Thoracic aorta (tissue), 2 donors: ENCODE results near the gene AMZ2. TPM values are rescaled to one million over a fixed set of nuclear protein-coding genes. Genes with fewer than 3 reads are reported as not detected.
"Not testable (repeated sequence)": the region's sequence is repeated elsewhere in the genome, so short reads cannot be mapped to it uniquely, and the experiment has no call there.

Source experiments
- ATAC-seq: fragments of 150-250 bp; one replicate; pipeline ENCODE4 v1.8.0; 2017; ENCODE audit warnings: low read depth; ENCODE audit not compliant: insufficient number of reproducible peaks, low FRiP score
- DNase-seq: peaks from one replicate; pipeline ENCODE4 v3.0.0-alpha.2; 2020; ENCODE audit warnings: low spot score
- H3K27ac ChIP-seq, 2 donors: fragments of 200-600 bp; sonication (generic); 1 replicate in 1 of 2; 2 replicates in 1 of 2; pipeline ENCODE4 v1.5.1; 2016; ENCODE audit warnings: mild to moderate bottlenecking in 2 of 2, moderate library complexity in 2 of 2
- H3K27me3 ChIP-seq: fragments of 200-600 bp; sonication (generic); replicated peaks from 2 replicates; pipeline ENCODE4 v1.6.0; 2016; ENCODE audit warnings: mild to moderate bottlenecking; ENCODE audit not compliant: insufficient read depth
- H3K36me3 ChIP-seq: fragments of 200-600 bp; sonication (generic); one replicate; pipeline ENCODE4 v1.5.1; 2016
- H3K4me1 ChIP-seq, 2 donors: fragments of 200-600 bp; sonication (generic); 1 replicate in 1 of 2; 2 replicates in 1 of 2; pipeline versions ENCODE4 v1.5.1 to v1.6.0; 2016; ENCODE audit warnings: low read depth in 2 of 2, mild to moderate bottlenecking in 1 of 2; ENCODE audit not compliant: control insufficient read depth in 1 of 2
- H3K4me3 ChIP-seq: fragments of 200-600 bp; sonication (generic); 2 replicates; pipeline ENCODE4 v1.5.1; 2016; ENCODE audit warnings: mild to moderate bottlenecking
- H3K9me3 ChIP-seq: fragments of 200-600 bp; sonication (generic); 2 replicates; pipeline ENCODE4 v1.5.1; 2016
- CTCF ChIP-seq: fragments of 200-600 bp; sonication (generic); IDR thresholded peaks from one replicate; pipeline ENCODE4 v1.5.1; 2019; ENCODE audit warnings: antibody characterized with exemption
- total RNA-seq, 2 donors: library from RNA; depleted of rRNA; stranded (reverse); fragments of >200 nt; gene quantifications; one replicate each; pipeline versions ENCODE4 v1.1.0 to v1.2.3, GENCODE V29; 2016

The AMZ2 gene
- total RNA-seq, 2 donors from 2014 or later: 28.7 to 42.6 TPM

GRCh38 chr17:68210570-68211315 is 37.1 kb upstream of the AMZ2 start:
- TF ChIP-seq CTCF: no peak
- H3K27ac ChIP-seq: no peak overlapping the region
- H3K9me3 ChIP-seq: no peaks in the 10 kb centered on the region
- no peaks in the 10 kb centered on the region for H3K27me3 ChIP-seq
- H3K4me1 ChIP-seq: peaks cover 0 to 8% of the 10 kb centered on the region in 2 donors
- ATAC-seq: no peak
- no peaks in the 10 kb centered on the region for H3K36me3 ChIP-seq
- DNase-seq: no peak
- no peak overlapping the region for H3K4me3 ChIP-seq

- H3K9me3 ChIP-seq, ATAC-seq: not testable (repeated sequence)
Measured at GRCh38 chr17:68213428-68214411, 34.1 kb upstream of the AMZ2 start.

GRCh38 chr17:68215453-68215852 is 32.4 kb upstream of the AMZ2 start:
- H3K9me3 ChIP-seq, DNase-seq, ATAC-seq, H3K27ac ChIP-seq, H3K4me3 ChIP-seq, H3K4me1 ChIP-seq, H3K36me3 ChIP-seq, H3K27me3 ChIP-seq: not testable (repeated sequence)

More at GRCh38 chr17:68213428-68214411, 34.1 kb upstream of the AMZ2 start:
- H3K4me3 ChIP-seq, H3K27ac ChIP-seq, DNase-seq, H3K4me1 ChIP-seq, H3K36me3 ChIP-seq, H3K27me3 ChIP-seq: not testable (repeated sequence)

GRCh38 chr17:68219429-68219828 is 28.4 kb upstream of the AMZ2 start:
- ATAC-seq, H3K27ac ChIP-seq, H3K9me3 ChIP-seq, H3K4me3 ChIP-seq, H3K36me3 ChIP-seq, H3K27me3 ChIP-seq, H3K4me1 ChIP-seq, DNase-seq: not testable (repeated sequence)

- not testable (repeated sequence) for H3K4me3 ChIP-seq, H3K4me1 ChIP-seq, H3K27ac ChIP-seq, H3K9me3 ChIP-seq, ATAC-seq, H3K27me3 ChIP-seq, H3K36me3 ChIP-seq, DNase-seq
Measured at GRCh38 chr17:68220186-68220585, 27.7 kb upstream of the AMZ2 start.

- H3K27ac ChIP-seq, H3K4me3 ChIP-seq, H3K27me3 ChIP-seq, DNase-seq, H3K4me1 ChIP-seq, H3K9me3 ChIP-seq, H3K36me3 ChIP-seq, ATAC-seq: not testable (repeated sequence)
Measured at GRCh38 chr17:68220786-68221185, 27.1 kb upstream of the AMZ2 start.

- no peak for TF ChIP-seq CTCF
- Histone ChIP-seq H3K27ac (no peak overlapping the region), H3K27me3 (no peaks in the 10 kb centered on the region), H3K4me3 (no peak overlapping the region), H3K9me3 (no peaks in the 10 kb centered on the region), H3K4me1 (no peaks in the 10 kb centered on the region), H3K36me3 (no peaks in the 10 kb centered on the region)
- DNase-seq (no peak), ATAC-seq (no peak)
Measured at GRCh38 chr17:68221786-68222185, 26.1 kb upstream of the AMZ2 start.
